Fibroblast of lung (primary cell): ENCODE results near the gene EXTL2.

ENCODE experiments used
- CTCF ChIP-seq, 2 donors: IDR thresholded peaks in 1 of 2; conservative IDR thresholded peaks in 1 of 2; 1 replicate in 1 of 2; 2 replicates in 1 of 2; pipeline ENCODE4 v1.5.1; 2011 to 2012; ENCODE audit warnings: low read length in 2 of 2, control low read depth in 1 of 2, inconsistent platforms in 1 of 2, low read depth in 1 of 2, mild to moderate bottlenecking in 1 of 2
- EZH2 ChIP-seq: IDR thresholded peaks from 2 replicates; pipeline ENCODE4 v1.5.1; 2012; ENCODE audit warnings: low read length, control low read depth, mild to moderate bottlenecking; ENCODE audit errors: missing control alignments

- TF ChIP-seq CTCF (conservative IDR thresholded peaks at IDR 0.05 in 1 of 2, IDR thresholded peaks at IDR 0.05 in 1 of 2; ENCODE audit: low read depth in 1 of 2, low read length in 2 of 2) (no peak), EZH2 (no peak)
Observed at GRCh38 chr1:100941098-100941527, 46.5 kb upstream of the EXTL2 start.
